Aorta (tissue), 5 donors: ENCODE measurements around the gene RIMS4. TPM values are rescaled to one million over a fixed set of nuclear protein-coding genes. Genes with fewer than 3 reads are reported as not detected.

Experiments
- ATAC-seq: fragments of 200-7000 bp; cut with Tn5 transposase; one replicate; pipeline ENCODE4 v1.9.1; 2022; ENCODE audit warnings: moderate library complexity; ENCODE audit not compliant: low FRiP score
- DNase-seq, 2 donors: peaks; one replicate each; pipeline ENCODE4 v3.0.0-alpha.2; 2020
- H3K27ac ChIP-seq, 2 donors: one replicate each; pipeline ENCODE4 v1.5.1; 2013; ENCODE audit warnings: low read length in 2 of 2, mild to moderate bottlenecking in 2 of 2, moderate library complexity in 2 of 2, control low read depth in 1 of 2, inconsistent platforms in 1 of 2, low read depth in 1 of 2
- H3K27me3 ChIP-seq, 2 donors: one replicate each; pipeline ENCODE4 v1.6.1; 2013; ENCODE audit warnings: control low read depth in 1 of 2, low read length in 1 of 2, mild to moderate bottlenecking in 1 of 2, moderate library complexity in 1 of 2; ENCODE audit not compliant: insufficient read depth in 2 of 2, control insufficient read depth in 1 of 2
- H3K36me3 ChIP-seq, 2 donors: one replicate each; pipeline ENCODE4 v1.6.1; 2013; ENCODE audit warnings: control low read depth in 1 of 2, low read length in 1 of 2, mild to moderate bottlenecking in 1 of 2; ENCODE audit not compliant: insufficient read depth in 2 of 2, control insufficient read depth in 1 of 2
- H3K4me1 ChIP-seq, 2 donors: one replicate each; pipeline ENCODE4 v1.6.1; 2013; ENCODE audit warnings: low read length in 2 of 2, control low read depth in 1 of 2, mild to moderate bottlenecking in 1 of 2, moderate library complexity in 1 of 2; ENCODE audit not compliant: insufficient read depth in 2 of 2, control insufficient read depth in 1 of 2
- H3K4me3 ChIP-seq, 2 donors: one replicate each; pipeline ENCODE4 v1.5.1; 2013; ENCODE audit warnings: low read length in 2 of 2, control low read depth in 1 of 2, mild to moderate bottlenecking in 1 of 2
- H3K9me3 ChIP-seq: one replicate; pipeline ENCODE4 v1.6.1; 2013; ENCODE audit warnings: mild to moderate bottlenecking, low read length; ENCODE audit not compliant: control insufficient read depth
- WGBS, 2 donors: extraction: QIAGEN DNeasy Blood & Tissue Kit; methylation state at CpG; one replicate each; pipeline ENCODE4 v1.1.7; 2013; 5-methylcytosine and 5-hydroxymethylcytosine counted together
- intact Hi-C, 2 donors: fragments of 100-400 bp; cut with DNase I; formaldehyde crosslinking; loops; one replicate each; pipeline versions ENCODE4 v1.14.2 to v1.15.0; 2022
- polyA plus RNA-seq, 2 donors: library from polyadenylated mRNA; stranded (reverse); fragments of 200-250 nt; gene quantifications; one replicate each; pipeline ENCODE4 v1.2.3, GENCODE V29; 2013
- total RNA-seq, 2 donors: library from RNA; stranded (reverse); fragmentation: NEBNext Ultra II Directional; extraction: Animal tissue kit (Norgen Biotek cat#: 25700); gene quantifications; one replicate each; pipeline ENCODE4 v1.2.1, GENCODE V29; 2021
- donor health status: healthy with polysubstance abuse.
- donor health status: Bipolar disorder and iron deficiency.
- donor health status: DM: no; HTN: no; CAD: no.
- donor health status: DM: no; HTN: no; CAD: no.
- donor health status: DM: yes; HTN: yes; CAD: no.

Gene RIMS4
- total and polyA plus RNA-seq, 4 donors = 0.46 to 16.6 (median 2.5) TPM

- Histone ChIP-seq H3K4me1 (peaks cover 0 to 7% of the 10 kb centered on the region in 2 donors), H3K9me3 (no peaks in the 10 kb centered on the region), H3K4me3 (no peak overlapping the region), H3K27me3 (no peaks in the 10 kb centered on the region), H3K27ac (no peak overlapping the region), H3K36me3 (peaks cover 0 to 1% of the 10 kb centered on the region in 2 donors)
- intact Hi-C loops = no loop called here
- ATAC-seq (no peak), DNase-seq (peak in 1 of 2 donors; percentile 40)
- 87 to 97% methylated on average over 2 of the region's 2 CpGs for WGBS, 2 donors
These were observed 87.4 kb downstream of the RIMS4 start for GRCh38 chr20:44722990-44723389.

DNA sequence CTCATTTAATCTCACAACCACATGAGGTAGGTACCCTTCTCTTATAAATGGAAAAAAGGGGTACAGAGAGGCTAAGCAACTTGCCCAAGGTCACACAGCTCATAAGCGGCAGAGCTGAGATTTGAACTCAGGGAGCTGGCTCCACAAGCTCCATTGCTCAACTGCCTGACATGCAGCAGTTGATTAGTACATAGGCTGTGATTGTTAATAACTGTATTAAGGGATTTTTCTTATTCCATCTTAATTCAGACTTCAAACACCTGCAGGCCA lies 88.6 kb downstream of the RIMS4 start:
- H3K36me3 ChIP-seq = peaks cover 0 to 1% of the 10 kb centered on the region in 2 donors

DNA sequence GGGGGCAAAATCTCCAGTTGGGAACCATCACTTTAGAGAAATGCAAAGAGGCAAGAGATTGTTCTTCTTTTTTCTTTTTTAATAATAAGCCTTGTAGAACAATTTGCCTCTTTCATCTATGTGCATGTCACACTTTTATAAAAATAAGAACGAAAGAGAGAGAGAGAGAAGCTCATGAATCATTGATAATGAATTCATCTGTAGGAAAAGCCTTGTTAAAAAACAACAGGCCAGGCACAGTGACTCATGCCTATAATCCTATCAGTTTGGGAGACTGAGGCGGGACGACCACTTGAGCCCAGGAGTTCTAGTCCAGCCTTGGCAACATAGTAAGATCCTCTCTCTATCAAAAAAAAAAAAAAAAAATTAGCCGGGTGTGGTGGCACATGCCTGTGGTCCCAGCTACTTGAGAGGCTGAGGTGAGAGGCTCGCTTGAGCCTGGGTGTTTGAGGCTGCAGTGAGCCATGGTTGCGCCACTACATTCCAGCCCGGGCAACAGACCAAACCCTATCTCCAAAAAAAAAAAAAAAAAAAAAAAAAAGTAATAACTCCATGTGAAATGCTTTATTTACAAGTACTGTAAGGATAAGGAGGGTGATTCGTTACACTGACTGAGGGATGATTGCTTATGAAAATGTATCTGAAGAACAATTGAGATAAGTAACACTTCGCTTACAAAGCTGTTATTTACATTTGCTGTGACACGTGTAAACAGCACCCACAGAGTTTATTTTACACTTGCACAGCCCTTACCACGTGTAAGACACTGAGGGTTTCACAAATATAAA lies 89.2 kb downstream of the RIMS4 start:
- no peak overlapping the region for H3K4me3 ChIP-seq
- H3K4me1 ChIP-seq = peaks cover 3 to 7% of the 10 kb centered on the region in 2 donors
- intact Hi-C loops = no loop called here
- H3K27ac ChIP-seq = peak overlapping the region; percentile 69 to 82
- peak; percentile 74 for ATAC-seq
- H3K36me3 ChIP-seq = peaks cover 0 to 1% of the 10 kb centered on the region in 2 donors
- no peaks in the 10 kb centered on the region for H3K27me3 ChIP-seq
- H3K9me3 ChIP-seq = no peaks in the 10 kb centered on the region
- DNase-seq = peak in 1 of 2 donors; percentile 82
- WGBS, 2 donors = 26 to 29% methylated on average over 10 to 11 of the region's 11 CpGs

More for the DNA sequence above, 88.6 kb downstream of the RIMS4 start:
- H3K4me1 ChIP-seq = peaks cover 3 to 7% of the 10 kb centered on the region in 2 donors
- WGBS, 2 donors = 96 to 100% methylated on average over 1 of the region's 1 CpG
- no peak overlapping the region for H3K4me3 ChIP-seq
- H3K9me3 ChIP-seq = no peaks in the 10 kb centered on the region
- peak overlapping the region in 1 of 2 donors; percentile 58 for H3K27ac ChIP-seq
- DNase-seq (no peak), ATAC-seq (no peak)
- intact Hi-C loops = no loop called here
- H3K27me3 ChIP-seq = no peaks in the 10 kb centered on the region

GRCh38 chr20:44720621-44720996 lies 89.7 kb downstream of the RIMS4 start:
- H3K9me3 ChIP-seq = no peaks in the 10 kb centered on the region
- ATAC-seq (peak; percentile 46), DNase-seq (peak; percentile 68 to 74)
- H3K27ac ChIP-seq = peak overlapping the region; percentile 69 to 82
- peaks cover 0 to 1% of the 10 kb centered on the region in 2 donors for H3K36me3 ChIP-seq
- no peak overlapping the region for H3K4me3 ChIP-seq
- H3K4me1 ChIP-seq = peaks cover 3 to 7% of the 10 kb centered on the region in 2 donors
- 39 to 46% methylated on average over 7 of the region's 7 CpGs for WGBS, 2 donors
- H3K27me3 ChIP-seq = no peaks in the 10 kb centered on the region
- intact Hi-C loops = no loop called here

DNA sequence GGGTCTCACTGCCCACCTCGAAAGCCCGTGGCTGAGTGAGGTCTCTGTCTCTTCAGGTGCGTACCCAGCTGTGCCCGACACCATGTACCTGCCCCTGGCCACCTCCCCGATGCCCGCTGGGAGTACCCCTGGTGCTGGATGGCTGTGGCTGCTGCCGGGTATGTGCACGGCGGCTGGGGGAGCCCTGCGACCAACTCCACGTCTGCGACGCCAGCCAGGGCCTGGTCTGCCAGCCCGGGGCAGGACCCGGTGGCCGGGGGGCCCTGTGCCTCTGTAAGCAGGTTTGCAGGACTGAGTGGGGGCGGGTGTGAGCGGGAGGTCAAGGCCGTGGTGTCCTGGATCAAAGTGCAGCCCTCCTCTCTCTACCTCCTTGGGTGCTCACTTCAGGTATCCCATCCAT lies 90.5 kb downstream of the RIMS4 start:
- ATAC-seq (no peak), DNase-seq (peak in 1 of 2 donors; percentile 63)
- intact Hi-C loops = no loop called here
- Histone ChIP-seq H3K4me3 (no peak overlapping the region), H3K36me3 (peaks cover 0 to 1% of the 10 kb centered on the region in 2 donors), H3K9me3 (no peaks in the 10 kb centered on the region), H3K27ac (peak overlapping the region in 1 of 2 donors; percentile 82), H3K4me1 (peaks cover 3 to 12% of the 10 kb centered on the region in 2 donors), H3K27me3 (no peaks in the 10 kb centered on the region)
- WGBS, 2 donors = 95 to 98% methylated on average over 19 of the region's 19 CpGs

DNA sequence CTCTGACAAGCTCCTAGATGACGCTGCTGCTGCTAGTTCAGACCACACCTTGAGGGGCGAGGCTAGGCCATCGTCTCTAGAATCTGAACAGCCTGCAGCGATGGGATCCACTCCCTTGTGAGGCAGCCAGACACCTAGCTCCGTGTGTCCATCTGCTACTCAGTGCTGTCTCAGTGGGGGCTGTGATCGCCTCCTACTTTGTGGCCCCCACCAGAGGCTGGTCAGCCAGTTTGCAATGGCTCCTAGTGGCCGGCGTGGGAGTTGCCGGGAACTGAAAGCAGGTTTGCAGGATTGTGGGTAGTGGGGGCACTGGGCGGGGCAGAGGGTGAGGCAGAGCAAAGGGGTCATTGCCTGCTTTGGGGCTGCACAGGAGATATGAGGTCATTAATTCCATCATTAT lies 92.4 kb downstream of the RIMS4 start:
- intact Hi-C loops = loop anchor here in 1 of 2 donors (2.0 kb wide), 1 partner anchor 15 kb away; no protein-coding TSS in a partner anchor
- no peak for DNase-seq
- Histone ChIP-seq H3K36me3 (peaks cover 0 to 1% of the 10 kb centered on the region in 2 donors), H3K9me3 (no peaks in the 10 kb centered on the region), H3K27me3 (no peaks in the 10 kb centered on the region), H3K4me3 (no peak overlapping the region), H3K4me1 (peaks cover 3 to 12% of the 10 kb centered on the region in 2 donors), H3K27ac (no peak overlapping the region)
- ATAC-seq = no peak
- WGBS, 2 donors = 83 to 94% methylated on average over 10 of the region's 10 CpGs

GRCh38 chr20:44716309-44717106 lies 93.8 kb downstream of the RIMS4 start:
- Histone ChIP-seq H3K27me3 (no peaks in the 10 kb centered on the region), H3K9me3 (no peaks in the 10 kb centered on the region), H3K36me3 (no peaks in the 10 kb centered on the region), H3K27ac (peak overlapping the region in 1 of 2 donors; percentile 85), H3K4me1 (peaks cover 3 to 9% of the 10 kb centered on the region in 2 donors), H3K4me3 (no peak overlapping the region)
- WGBS, 2 donors = 15 to 22% methylated on average over 13 of the region's 13 CpGs
- no peak for DNase-seq
- intact Hi-C loops = loop anchor here in 1 of 2 donors (2.0 kb wide), 1 partner anchor 14 kb away; no protein-coding TSS in a partner anchor
- ATAC-seq = no peak

DNA sequence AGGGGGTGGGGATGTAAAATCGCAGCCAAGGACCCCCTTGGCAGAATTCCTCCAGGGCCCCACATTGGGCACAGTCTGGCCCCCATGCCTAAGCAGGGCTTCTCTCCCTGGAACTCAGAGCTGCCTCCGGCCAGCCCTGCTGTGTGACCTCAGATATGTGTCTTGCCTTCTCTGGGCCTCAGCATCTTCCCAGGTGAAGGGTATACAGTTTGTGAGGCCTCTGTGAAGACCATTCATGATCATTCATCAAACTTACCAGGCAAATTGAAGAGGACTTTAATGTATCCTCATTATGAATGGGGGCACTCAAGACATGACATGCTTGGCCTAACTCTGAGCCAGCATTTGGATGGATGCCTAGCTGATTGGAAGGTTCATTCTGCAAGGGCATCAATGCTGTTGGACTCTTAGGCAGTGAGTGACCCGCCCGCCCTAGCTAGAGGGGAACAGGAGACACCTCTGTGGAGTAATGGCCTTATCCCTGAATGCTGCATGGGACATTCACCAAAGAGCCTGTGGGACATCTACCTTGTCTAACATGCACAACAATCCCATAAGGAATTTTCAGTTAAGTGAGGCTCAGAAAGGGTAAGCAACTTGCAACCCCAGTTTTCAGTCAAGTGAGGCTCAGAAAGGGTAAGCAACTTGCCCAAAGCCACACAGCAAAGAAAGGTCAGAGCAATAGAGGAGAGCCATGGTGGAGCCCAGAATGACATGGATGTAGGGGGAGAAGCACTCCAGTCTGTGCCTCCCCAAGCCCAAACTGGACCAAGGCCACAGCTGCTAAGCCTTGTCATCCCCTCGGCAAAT lies 94.6 kb downstream of the RIMS4 start:
- DNase-seq = no peak
- intact Hi-C loops = loop anchor here in 1 of 2 donors (2.0 kb wide), 1 partner anchor 13 kb away; no protein-coding TSS in a partner anchor
- peaks cover 3 to 9% of the 10 kb centered on the region in 2 donors for H3K4me1 ChIP-seq
- H3K9me3 ChIP-seq = no peaks in the 10 kb centered on the region
- H3K27ac ChIP-seq = peak overlapping the region in 1 of 2 donors; percentile 85
- no peaks in the 10 kb centered on the region for H3K36me3 ChIP-seq
- no peak for ATAC-seq
- 67 to 68% methylated on average over 5 of the region's 5 CpGs for WGBS, 2 donors
- H3K27me3 ChIP-seq = no peaks in the 10 kb centered on the region
- peak overlapping the region in 1 of 2 donors; percentile 11 for H3K4me3 ChIP-seq
